LNCAP (cell line): Measurements from ENCODE around the gene MYEF2.

Experiments
- CTCF ChIP-seq: fragments of 450-650 bp; IDR thresholded peaks from 2 replicates; pipeline ENCODE4 v1.5.1; 2017; ENCODE audit warnings: mild to moderate bottlenecking

Gene MYEF2

DNA sequence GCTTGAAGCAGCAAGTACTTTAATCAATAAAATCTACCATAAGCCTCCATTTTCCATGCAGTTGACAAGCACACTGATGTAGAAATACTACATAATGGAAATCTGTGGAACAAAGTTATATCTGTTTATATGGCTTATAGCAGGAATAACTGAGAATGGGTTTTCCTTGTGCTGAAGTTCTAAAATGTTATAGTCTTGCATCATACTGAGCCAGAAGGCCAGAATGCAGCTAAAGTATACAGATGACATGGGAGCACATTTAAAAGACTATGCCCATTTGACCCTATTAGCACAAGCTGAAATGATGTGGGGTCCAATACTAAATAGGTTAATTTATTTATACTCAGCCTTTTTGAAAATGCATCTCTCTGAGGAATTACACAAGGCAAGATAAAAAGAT lies 32.2 kb downstream of the MYEF2 start:
- TF ChIP-seq CTCF = no peak

DNA sequence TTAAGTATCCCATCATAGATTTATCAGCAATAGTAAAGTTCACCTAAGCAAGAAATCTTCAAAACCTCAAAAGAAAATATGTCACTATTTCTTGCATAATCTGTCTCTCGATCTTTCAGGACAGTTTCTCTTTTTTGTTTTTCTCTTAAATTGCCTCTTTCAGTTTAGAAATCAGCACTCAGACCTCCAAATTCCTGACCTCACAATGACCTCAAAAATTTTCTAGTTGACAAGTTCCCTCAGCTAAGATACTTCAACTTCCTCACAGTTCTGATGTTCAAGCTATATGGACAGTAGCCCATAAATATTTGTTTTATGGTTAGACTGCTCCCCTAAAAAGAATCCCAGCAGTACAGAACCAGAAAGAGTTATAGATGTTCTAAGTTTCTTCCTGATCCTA lies 33.2 kb downstream of the MYEF2 start:
- no peak for TF ChIP-seq CTCF

DNA sequence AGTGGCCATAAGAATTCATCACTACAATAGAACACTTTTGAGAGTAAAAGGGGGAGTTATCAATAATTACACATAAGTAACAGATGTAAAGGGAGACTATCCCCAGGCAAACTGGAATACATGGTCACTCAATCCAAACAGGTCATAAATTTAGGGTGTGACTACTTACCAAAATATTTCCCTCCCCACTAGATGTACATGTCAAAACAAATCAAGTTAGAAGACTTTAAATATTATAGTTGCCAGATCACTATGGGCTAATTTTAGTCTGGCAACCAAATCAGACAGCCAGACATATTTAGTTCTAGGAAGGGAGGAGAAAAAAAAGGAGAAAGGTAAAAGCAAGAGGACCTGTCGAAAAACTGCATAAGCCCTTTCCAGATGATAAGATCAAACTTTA lies 34.2 kb downstream of the MYEF2 start:
- TF ChIP-seq CTCF = no peak

GRCh38 chr15:48132874-48133273 lies 45.2 kb downstream of the MYEF2 start:
- TF ChIP-seq CTCF = no peak

- no peak for TF ChIP-seq CTCF
Measured at GRCh38 chr15:48131324-48131723, 46.8 kb downstream of the MYEF2 start.

DNA sequence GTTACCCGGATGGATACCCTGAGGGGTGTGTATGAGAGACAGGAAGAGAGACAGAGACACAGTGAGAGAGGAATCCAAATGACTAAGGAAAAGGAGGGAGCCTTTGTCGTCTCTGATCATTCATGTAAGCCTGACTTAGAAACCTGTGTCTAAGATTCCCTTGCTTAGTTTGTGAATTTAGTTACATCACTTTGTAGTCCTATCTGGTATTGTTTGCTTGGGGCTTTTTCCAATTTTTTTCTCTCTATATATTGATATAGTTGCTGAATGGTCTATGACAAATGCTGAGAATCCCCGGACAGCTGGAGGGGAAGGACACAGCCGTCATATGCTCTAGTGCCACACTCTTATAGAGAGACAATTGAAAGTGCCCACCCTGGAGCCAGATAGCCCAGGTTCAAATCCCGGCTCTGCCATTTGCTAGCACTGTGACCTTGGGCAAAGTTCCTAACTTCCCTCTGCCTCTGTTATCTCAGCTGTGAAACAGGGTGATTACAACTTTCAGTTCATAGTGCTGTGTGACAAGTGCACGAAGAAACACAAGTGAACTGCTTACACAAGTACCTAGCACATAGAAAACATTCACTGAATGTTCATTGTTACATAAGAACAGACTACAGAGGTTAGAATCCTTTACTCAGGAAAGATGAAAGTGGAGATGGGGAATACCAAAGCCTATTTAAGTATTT lies 51.3 kb downstream of the MYEF2 start:
- TF ChIP-seq CTCF = no peak

GRCh38 chr15:48121849-48122248 lies 56.2 kb downstream of the MYEF2 start:
- TF ChIP-seq CTCF = no peak

- TF ChIP-seq CTCF = no peak
Measured at GRCh38 chr15:48120745-48121144, 57.4 kb downstream of the MYEF2 start, which contains the start of gene SLC24A5. TSS of gene SLC24A5 (plus strand) at chr15:48120990. CDS start at chr15:48121045, 55 bp downstream.
